HTERT RPE-1 (cell line): ENCODE data around the gene BSX.

Source experiments
- in situ Hi-C: fragments of 300-500 bp; cut with MboI; formaldehyde crosslinking; loops from 4 replicates; pipeline ENCODE4 v1.14.3; 2020; ENCODE audit warnings: low sequenced_read_pairs

BSX gene

GRCh38 chr11:122963961-122964360, 17.7 kb downstream of the BSX start:
- in situ Hi-C loops, result no loop called here

- in situ Hi-C loops, result no loop called here
Observed at GRCh38 chr11:122954455-122954854, 27.2 kb downstream of the BSX start.

- in situ Hi-C loops, result no loop called here
Observed at GRCh38 chr11:122951211-122951610, 30.4 kb downstream of the BSX start.

- in situ Hi-C loops, result no loop called here
Observed at GRCh38 chr11:122938557-122938956, 43.1 kb downstream of the BSX start.

- in situ Hi-C loops, result no loop called here
Observed at GRCh38 chr11:122937983-122938382, 43.7 kb downstream of the BSX start.

GRCh38 chr11:122933416-122933815, 48.2 kb downstream of the BSX start:
- in situ Hi-C loops, result no loop called here

GRCh38 chr11:122931510-122931909, 50.1 kb downstream of the BSX start:
- in situ Hi-C loops, result no loop called here
